Putamen (tissue), 1 donor: ENCODE results near the gene OR51G1.
"Not testable (repeated sequence)": the region's sequence is repeated elsewhere in the genome, so short reads cannot be mapped to it uniquely, and the experiment has no call there.

Experiments
- DNase-seq: peaks from one replicate; pipeline ENCODE4 v3.0.0-alpha.2; 2016; ENCODE audit warnings: low spot score

OR51G1 gene

GRCh38 chr11:4924239-4924638 lies at the start of gene OR51G1:
TSS of gene OR51G1 (minus strand) at chr11:4924339. CDS start at chr11:4924339, 0 bp downstream.
- DNase-seq = no peak

GRCh38 chr11:4962816-4963215 lies 38.7 kb upstream of the OR51G1 start:
- DNase-seq = no peak

GRCh38 chr11:4960877-4961276 lies 36.7 kb upstream of the OR51G1 start:
- no peak for DNase-seq

GRCh38 chr11:4957396-4957795 lies 33.3 kb upstream of the OR51G1 start:
- no peak for DNase-seq

GRCh38 chr11:4955613-4956012 lies 31.5 kb upstream of the OR51G1 start, which contains the start of gene OR51A2:
TSS of gene OR51A2 (minus strand) at chr11:4955713. CDS start at chr11:4955713, 0 bp downstream.
- DNase-seq = not testable (repeated sequence)

GRCh38 chr11:4947505-4947904 lies 23.4 kb upstream of the OR51G1 start, which contains the start of gene OR51A4:
TSS of gene OR51A4 (minus strand) at chr11:4947605. CDS start at chr11:4947100, 505 bp downstream.
- DNase-seq = no peak

- DNase-seq = no peak
Measured at GRCh38 chr11:4936745-4937144, 12.6 kb upstream of the OR51G1 start.

- DNase-seq = no peak
Measured at GRCh38 chr11:4932751-4933150, 8.6 kb upstream of the OR51G1 start.

- DNase-seq = no peak
Measured at GRCh38 chr11:4926608-4927007, 2.5 kb upstream of the OR51G1 start.

GRCh38 chr11:4922304-4922703 lies 1.8 kb downstream of the OR51G1 start:
- DNase-seq = no peak

GRCh38 chr11:4921796-4922195 lies 2.3 kb downstream of the OR51G1 start:
- no peak for DNase-seq

GRCh38 chr11:4919250-4919649 lies 4.9 kb downstream of the OR51G1 start, which contains the start of gene OR51G2:
TSS of gene OR51G2 (minus strand) at chr11:4919350. CDS start at chr11:4915663, 3,687 bp downstream.
- no peak for DNase-seq

- DNase-seq = no peak
Measured at GRCh38 chr11:4916581-4916980, 7.6 kb downstream of the OR51G1 start.

GRCh38 chr11:4903484-4903883 lies 20.7 kb downstream of the OR51G1 start, which contains the start of gene OR51A7:
TSS of gene OR51A7 (plus strand) at chr11:4903783. CDS start at chr11:4907370, 3,587 bp downstream.
- DNase-seq = no peak

GRCh38 chr11:4891996-4892640 lies 32.0 kb downstream of the OR51G1 start:
- DNase-seq = no peak

- no peak for DNase-seq
Measured at GRCh38 chr11:4890279-4890678, 33.9 kb downstream of the OR51G1 start.

GRCh38 chr11:4887591-4887990 lies 36.5 kb downstream of the OR51G1 start:
- DNase-seq = no peak

- no peak for DNase-seq
Measured at GRCh38 chr11:4886186-4886585, 38.0 kb downstream of the OR51G1 start.

- no peak for DNase-seq
Measured at GRCh38 chr11:4884361-4884760, 39.8 kb downstream of the OR51G1 start.

GRCh38 chr11:4882543-4882942 lies 41.6 kb downstream of the OR51G1 start:
- no peak for DNase-seq

- DNase-seq = no peak
Measured at GRCh38 chr11:4881860-4882500, 42.2 kb downstream of the OR51G1 start, which contains the start of gene OR51T1. TSS of gene OR51T1 (plus strand) at chr11:4881900. CDS start at chr11:4881900, 0 bp downstream.

- no peak for DNase-seq
Measured at GRCh38 chr11:4881188-4881587, 43.0 kb downstream of the OR51G1 start.
